WTC11 (cell line): ENCODE measurements around the gene HRNR. TPM values are rescaled to one million over a fixed set of nuclear protein-coding genes. Genes with fewer than 3 reads are reported as not detected.

ENCODE experiments used
- ATAC-seq: fragments of 200-7000 bp; cut with Tn5 transposase; 2 replicates; pipeline ENCODE4 v1.10.0; 2021; ENCODE audit warnings: mild to moderate bottlenecking, moderate library complexity
- CTCF ChIA-PET: fragments of 300-600 bp; sonication (Branson Sonifier 250); formaldehyde crosslinking; loops from one replicate; lab custom pipeline; 2021; ENCODE audit warnings: antibody characterized with exemption; lab: Charles Lee
- POLR2A ChIA-PET: fragments of 350-600 bp; sonication (Branson Sonifier 250); formaldehyde crosslinking; loops from one replicate; lab custom pipeline; 2021; ENCODE audit warnings: antibody characterized with exemption; lab: Charles Lee
- DNase-seq: peaks from one replicate; pipeline ENCODE4 v3.0.0; 2021; ENCODE audit warnings: low spot score
- H3K27ac Mint-ChIP-seq: 2 replicates; pipeline ENCODE4 v1.8.0; 2021; ENCODE audit warnings: mixed read lengths
- H3K27me3 Mint-ChIP-seq: 2 replicates; pipeline ENCODE4 v1.8.0; 2021; ENCODE audit warnings: low read depth, mild to moderate bottlenecking, moderate library complexity, mixed read lengths
- H3K36me3 Mint-ChIP-seq: 2 replicates; pipeline ENCODE4 v1.8.0; 2021; ENCODE audit warnings: mixed read lengths
- H3K4me1 Mint-ChIP-seq: 2 replicates; pipeline ENCODE4 v1.8.0; 2022; ENCODE audit warnings: mixed read lengths
- H3K4me3 Mint-ChIP-seq: 2 replicates; pipeline ENCODE4 v1.8.0; 2021; ENCODE audit warnings: mild to moderate bottlenecking, moderate library complexity, mixed read lengths
- H3K9me3 Mint-ChIP-seq: 2 replicates; pipeline ENCODE4 v1.8.0; 2021; ENCODE audit warnings: mixed read lengths
- AFF4 ChIP-seq: sonication (generic); formaldehyde crosslinking; IDR thresholded peaks from 2 replicates; pipeline ENCODE4 v1.8.1; 2023; ENCODE audit warnings: mild to moderate bottlenecking, missing genetic modification reagents, borderline replicate concordance
- CBFB ChIP-seq: sonication (generic); formaldehyde crosslinking; IDR thresholded peaks from 2 replicates; pipeline ENCODE4 v1.8.1; 2022; ENCODE audit warnings: mild to moderate bottlenecking, low read depth, missing genetic modification reagents
- ESRRA ChIP-seq: sonication (generic); formaldehyde crosslinking; IDR thresholded peaks from 2 replicates; pipeline ENCODE4 v1.8.1; 2022; ENCODE audit warnings: mild to moderate bottlenecking, missing genetic modification reagents, borderline replicate concordance
- GTF2I ChIP-seq: fragments of 250-450 bp; sonication (Bioruptor Pico); conservative IDR thresholded peaks from 2 replicates; pipeline ENCODE4 v1.4.0; 2021; ENCODE audit warnings: mild to moderate bottlenecking
- MYBL2 ChIP-seq: sonication (generic); formaldehyde crosslinking; IDR thresholded peaks from 2 replicates; pipeline ENCODE4 v1.8.1; 2023; ENCODE audit warnings: mild to moderate bottlenecking, moderate library complexity, missing genetic modification reagents
- NFE2L1 ChIP-seq: sonication (generic); formaldehyde crosslinking; IDR thresholded peaks from 2 replicates; pipeline ENCODE4 v1.8.1; 2023; ENCODE audit warnings: missing genetic modification reagents
- PRRX2 ChIP-seq: fragments of 250-450 bp; sonication (Bioruptor Pico); IDR thresholded peaks from 2 replicates; pipeline ENCODE4 v1.8.0; 2021; ENCODE audit warnings: mild to moderate bottlenecking
- TEAD4 ChIP-seq: sonication (generic); formaldehyde crosslinking; IDR thresholded peaks from 2 replicates; pipeline ENCODE4 v1.8.0; 2022; ENCODE audit warnings: mild to moderate bottlenecking, missing genetic modification reagents
- ZNF121 ChIP-seq: sonication (generic); formaldehyde crosslinking; IDR thresholded peaks from 2 replicates; pipeline ENCODE4 v1.8.0; 2023; ENCODE audit warnings: missing genetic modification reagents
- ZNF232 ChIP-seq: sonication (generic); formaldehyde crosslinking; IDR thresholded peaks from 2 replicates; pipeline ENCODE4 v1.8.0; 2022; ENCODE audit warnings: mild to moderate bottlenecking, missing genetic modification reagents
- ZNF317 ChIP-seq: sonication (generic); formaldehyde crosslinking; IDR thresholded peaks from 2 replicates; pipeline ENCODE4 v1.8.1; 2023; ENCODE audit warnings: low read depth, mild to moderate bottlenecking, moderate library complexity, missing genetic modification reagents, borderline replicate concordance
- ZNF671 ChIP-seq: fragments of 250-450 bp; sonication (Bioruptor Pico); IDR thresholded peaks from 2 replicates; pipeline ENCODE4 v1.8.0; 2021; ENCODE audit warnings: mild to moderate bottlenecking
- total RNA-seq: library from RNA; stranded (reverse); gene quantifications from 3 replicates; pipeline ENCODE4 v1.2.3, GENCODE V29; 2021
- TF ChIP-seq, protein P1 (sequence below): sonication (generic); formaldehyde crosslinking; IDR thresholded peaks from 2 replicates; pipeline ENCODE4 v1.8.1; 2023; ENCODE audit warnings: mild to moderate bottlenecking, missing genetic modification reagents, moderate library complexity
- TF ChIP-seq, protein P2 (sequence below): fragments of 250-450 bp; sonication (Bioruptor Pico); IDR thresholded peaks from 2 replicates; pipeline ENCODE4 v2.1.2; 2022; ENCODE audit warnings: mild to moderate bottlenecking, moderate library complexity
- TF ChIP-seq, protein P3 (sequence below): sonication (generic); formaldehyde crosslinking; conservative IDR thresholded peaks from 2 replicates; pipeline ENCODE4 v1.8.1; 2023; ENCODE audit warnings: mild to moderate bottlenecking, low read depth, missing genetic modification reagents, moderate library complexity
- TF ChIP-seq, protein P4 (sequence below): sonication (generic); formaldehyde crosslinking; IDR thresholded peaks from 2 replicates; pipeline ENCODE4 v1.8.1; 2023; ENCODE audit warnings: mild to moderate bottlenecking, moderate library complexity, missing genetic modification reagents
- TF ChIP-seq, protein P5 (sequence below): sonication (generic); formaldehyde crosslinking; IDR thresholded peaks from 2 replicates; pipeline ENCODE4 v1.8.1; 2022; ENCODE audit warnings: low read depth, mild to moderate bottlenecking, moderate library complexity, missing genetic modification reagents, borderline replicate concordance
- TF ChIP-seq, protein P6 (sequence below): fragments of 250-450 bp; sonication (Bioruptor Pico); IDR thresholded peaks from 2 replicates; pipeline ENCODE4 v1.9.0; 2021; ENCODE audit warnings: mild to moderate bottlenecking

HRNR gene
- total RNA-seq, 1 experiment from 2014 or later, result not detected

- no peak overlapping the region for H3K27ac Mint-ChIP-seq
- CTCF ChIA-PET, result no interaction called here
- POLR2A ChIA-PET, result no interaction called here
- ATAC-seq (no peak), DNase-seq (no peak)
- peaks cover 91% of the 10 kb centered on the region for H3K9me3 Mint-ChIP-seq
- peaks cover 34% of the 10 kb centered on the region for H3K36me3 Mint-ChIP-seq
- H3K4me3 Mint-ChIP-seq, result no peak overlapping the region
- TF ChIP-seq, protein P1, sequence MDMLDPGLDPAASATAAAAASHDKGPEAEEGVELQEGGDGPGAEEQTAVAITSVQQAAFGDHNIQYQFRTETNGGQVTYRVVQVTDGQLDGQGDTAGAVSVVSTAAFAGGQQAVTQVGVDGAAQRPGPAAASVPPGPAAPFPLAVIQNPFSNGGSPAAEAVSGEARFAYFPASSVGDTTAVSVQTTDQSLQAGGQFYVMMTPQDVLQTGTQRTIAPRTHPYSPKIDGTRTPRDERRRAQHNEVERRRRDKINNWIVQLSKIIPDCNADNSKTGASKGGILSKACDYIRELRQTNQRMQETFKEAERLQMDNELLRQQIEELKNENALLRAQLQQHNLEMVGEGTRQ (CRISPR knock-in tag), result no peak
- TF ChIP-seq ZNF121 (CRISPR knock-in tag) (no peak), ZNF232 (CRISPR knock-in tag) (no peak), MYBL2 (CRISPR knock-in tag) (no peak), ZNF317 (CRISPR knock-in tag) (no peak), ESRRA (CRISPR knock-in tag) (no peak)
- TF ChIP-seq, protein P2, sequence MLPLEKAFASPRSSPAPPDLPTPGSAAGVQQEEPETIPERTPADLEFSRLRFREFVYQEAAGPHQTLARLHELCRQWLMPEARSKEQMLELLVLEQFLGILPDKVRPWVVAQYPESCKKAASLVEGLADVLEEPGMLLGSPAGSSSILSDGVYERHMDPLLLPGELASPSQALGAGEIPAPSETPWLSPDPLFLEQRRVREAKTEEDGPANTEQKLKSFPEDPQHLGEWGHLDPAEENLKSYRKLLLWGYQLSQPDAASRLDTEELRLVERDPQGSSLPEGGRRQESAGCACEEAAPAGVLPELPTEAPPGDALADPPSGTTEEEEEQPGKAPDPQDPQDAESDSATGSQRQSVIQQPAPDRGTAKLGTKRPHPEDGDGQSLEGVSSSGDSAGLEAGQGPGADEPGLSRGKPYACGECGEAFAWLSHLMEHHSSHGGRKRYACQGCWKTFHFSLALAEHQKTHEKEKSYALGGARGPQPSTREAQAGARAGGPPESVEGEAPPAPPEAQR (CRISPR knock-in tag), result no peak
- TF ChIP-seq, protein P3, sequence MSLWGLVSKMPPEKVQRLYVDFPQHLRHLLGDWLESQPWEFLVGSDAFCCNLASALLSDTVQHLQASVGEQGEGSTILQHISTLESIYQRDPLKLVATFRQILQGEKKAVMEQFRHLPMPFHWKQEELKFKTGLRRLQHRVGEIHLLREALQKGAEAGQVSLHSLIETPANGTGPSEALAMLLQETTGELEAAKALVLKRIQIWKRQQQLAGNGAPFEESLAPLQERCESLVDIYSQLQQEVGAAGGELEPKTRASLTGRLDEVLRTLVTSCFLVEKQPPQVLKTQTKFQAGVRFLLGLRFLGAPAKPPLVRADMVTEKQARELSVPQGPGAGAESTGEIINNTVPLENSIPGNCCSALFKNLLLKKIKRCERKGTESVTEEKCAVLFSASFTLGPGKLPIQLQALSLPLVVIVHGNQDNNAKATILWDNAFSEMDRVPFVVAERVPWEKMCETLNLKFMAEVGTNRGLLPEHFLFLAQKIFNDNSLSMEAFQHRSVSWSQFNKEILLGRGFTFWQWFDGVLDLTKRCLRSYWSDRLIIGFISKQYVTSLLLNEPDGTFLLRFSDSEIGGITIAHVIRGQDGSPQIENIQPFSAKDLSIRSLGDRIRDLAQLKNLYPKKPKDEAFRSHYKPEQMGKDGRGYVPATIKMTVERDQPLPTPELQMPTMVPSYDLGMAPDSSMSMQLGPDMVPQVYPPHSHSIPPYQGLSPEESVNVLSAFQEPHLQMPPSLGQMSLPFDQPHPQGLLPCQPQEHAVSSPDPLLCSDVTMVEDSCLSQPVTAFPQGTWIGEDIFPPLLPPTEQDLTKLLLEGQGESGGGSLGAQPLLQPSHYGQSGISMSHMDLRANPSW (CRISPR knock-in tag), result no peak
- H3K27me3 Mint-ChIP-seq, result peaks cover 17% of the 10 kb centered on the region
- H3K4me1 Mint-ChIP-seq, result no peaks in the 10 kb centered on the region
These were observed 55.5 kb downstream of the HRNR start for GRCh38 chr1:152168535-152168868.

- H3K4me3 Mint-ChIP-seq, result no peak overlapping the region
- POLR2A ChIA-PET, result no interaction called here
- ATAC-seq, result no peak
- CTCF ChIA-PET, result no interaction called here
- no peaks in the 10 kb centered on the region for H3K4me1 Mint-ChIP-seq
- H3K27me3 Mint-ChIP-seq, result peaks cover 17% of the 10 kb centered on the region
- DNase-seq, result no peak
- peaks cover 31% of the 10 kb centered on the region for H3K36me3 Mint-ChIP-seq
- H3K9me3 Mint-ChIP-seq, result peaks cover 91% of the 10 kb centered on the region
- no peak overlapping the region for H3K27ac Mint-ChIP-seq
- TF ChIP-seq, protein P4, sequence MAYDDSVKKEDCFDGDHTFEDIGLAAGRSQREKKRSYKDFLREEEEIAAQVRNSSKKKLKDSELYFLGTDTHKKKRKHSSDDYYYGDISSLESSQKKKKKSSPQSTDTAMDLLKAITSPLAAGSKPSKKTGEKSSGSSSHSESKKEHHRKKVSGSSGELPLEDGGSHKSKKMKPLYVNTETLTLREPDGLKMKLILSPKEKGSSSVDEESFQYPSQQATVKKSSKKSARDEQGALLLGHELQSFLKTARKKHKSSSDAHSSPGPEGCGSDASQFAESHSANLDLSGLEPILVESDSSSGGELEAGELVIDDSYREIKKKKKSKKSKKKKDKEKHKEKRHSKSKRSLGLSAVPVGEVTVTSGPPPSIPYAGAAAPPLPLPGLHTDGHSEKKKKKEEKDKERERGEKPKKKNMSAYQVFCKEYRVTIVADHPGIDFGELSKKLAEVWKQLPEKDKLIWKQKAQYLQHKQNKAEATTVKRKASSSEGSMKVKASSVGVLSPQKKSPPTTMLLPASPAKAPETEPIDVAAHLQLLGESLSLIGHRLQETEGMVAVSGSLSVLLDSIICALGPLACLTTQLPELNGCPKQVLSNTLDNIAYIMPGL, result no peak
- TF ChIP-seq ZNF671 (CRISPR knock-in tag) (no peak), GTF2I (CRISPR knock-in tag) (no peak), TEAD4 (no peak), AFF4 (CRISPR knock-in tag) (no peak), CBFB (CRISPR knock-in tag) (no peak), PRRX2 (no peak), NFE2L1 (CRISPR knock-in tag) (no peak)
- TF ChIP-seq, protein P5, sequence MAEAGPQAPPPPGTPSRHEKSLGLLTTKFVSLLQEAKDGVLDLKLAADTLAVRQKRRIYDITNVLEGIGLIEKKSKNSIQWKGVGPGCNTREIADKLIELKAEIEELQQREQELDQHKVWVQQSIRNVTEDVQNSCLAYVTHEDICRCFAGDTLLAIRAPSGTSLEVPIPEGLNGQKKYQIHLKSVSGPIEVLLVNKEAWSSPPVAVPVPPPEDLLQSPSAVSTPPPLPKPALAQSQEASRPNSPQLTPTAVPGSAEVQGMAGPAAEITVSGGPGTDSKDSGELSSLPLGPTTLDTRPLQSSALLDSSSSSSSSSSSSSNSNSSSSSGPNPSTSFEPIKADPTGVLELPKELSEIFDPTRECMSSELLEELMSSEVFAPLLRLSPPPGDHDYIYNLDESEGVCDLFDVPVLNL (CRISPR knock-in tag), result no peak
- TF ChIP-seq, protein P6, sequence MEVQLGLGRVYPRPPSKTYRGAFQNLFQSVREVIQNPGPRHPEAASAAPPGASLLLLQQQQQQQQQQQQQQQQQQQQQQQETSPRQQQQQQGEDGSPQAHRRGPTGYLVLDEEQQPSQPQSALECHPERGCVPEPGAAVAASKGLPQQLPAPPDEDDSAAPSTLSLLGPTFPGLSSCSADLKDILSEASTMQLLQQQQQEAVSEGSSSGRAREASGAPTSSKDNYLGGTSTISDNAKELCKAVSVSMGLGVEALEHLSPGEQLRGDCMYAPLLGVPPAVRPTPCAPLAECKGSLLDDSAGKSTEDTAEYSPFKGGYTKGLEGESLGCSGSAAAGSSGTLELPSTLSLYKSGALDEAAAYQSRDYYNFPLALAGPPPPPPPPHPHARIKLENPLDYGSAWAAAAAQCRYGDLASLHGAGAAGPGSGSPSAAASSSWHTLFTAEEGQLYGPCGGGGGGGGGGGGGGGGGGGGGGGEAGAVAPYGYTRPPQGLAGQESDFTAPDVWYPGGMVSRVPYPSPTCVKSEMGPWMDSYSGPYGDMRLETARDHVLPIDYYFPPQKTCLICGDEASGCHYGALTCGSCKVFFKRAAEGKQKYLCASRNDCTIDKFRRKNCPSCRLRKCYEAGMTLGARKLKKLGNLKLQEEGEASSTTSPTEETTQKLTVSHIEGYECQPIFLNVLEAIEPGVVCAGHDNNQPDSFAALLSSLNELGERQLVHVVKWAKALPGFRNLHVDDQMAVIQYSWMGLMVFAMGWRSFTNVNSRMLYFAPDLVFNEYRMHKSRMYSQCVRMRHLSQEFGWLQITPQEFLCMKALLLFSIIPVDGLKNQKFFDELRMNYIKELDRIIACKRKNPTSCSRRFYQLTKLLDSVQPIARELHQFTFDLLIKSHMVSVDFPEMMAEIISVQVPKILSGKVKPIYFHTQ, result no peak
These were observed 56.0 kb downstream of the HRNR start for GRCh38 chr1:152167835-152168534.
